ENCODE results near the gene AGAP1. TPM values are rescaled to one million over a fixed set of nuclear protein-coding genes. Genes with fewer than 3 reads are reported as not detected.
A peak's percentile ranks its signal among the peaks of the same experiment; 100 is the strongest.

AGAP1 gene
- total RNA-seq, 1 donor from 2014 or later: 9.0 TPM

DNA sequence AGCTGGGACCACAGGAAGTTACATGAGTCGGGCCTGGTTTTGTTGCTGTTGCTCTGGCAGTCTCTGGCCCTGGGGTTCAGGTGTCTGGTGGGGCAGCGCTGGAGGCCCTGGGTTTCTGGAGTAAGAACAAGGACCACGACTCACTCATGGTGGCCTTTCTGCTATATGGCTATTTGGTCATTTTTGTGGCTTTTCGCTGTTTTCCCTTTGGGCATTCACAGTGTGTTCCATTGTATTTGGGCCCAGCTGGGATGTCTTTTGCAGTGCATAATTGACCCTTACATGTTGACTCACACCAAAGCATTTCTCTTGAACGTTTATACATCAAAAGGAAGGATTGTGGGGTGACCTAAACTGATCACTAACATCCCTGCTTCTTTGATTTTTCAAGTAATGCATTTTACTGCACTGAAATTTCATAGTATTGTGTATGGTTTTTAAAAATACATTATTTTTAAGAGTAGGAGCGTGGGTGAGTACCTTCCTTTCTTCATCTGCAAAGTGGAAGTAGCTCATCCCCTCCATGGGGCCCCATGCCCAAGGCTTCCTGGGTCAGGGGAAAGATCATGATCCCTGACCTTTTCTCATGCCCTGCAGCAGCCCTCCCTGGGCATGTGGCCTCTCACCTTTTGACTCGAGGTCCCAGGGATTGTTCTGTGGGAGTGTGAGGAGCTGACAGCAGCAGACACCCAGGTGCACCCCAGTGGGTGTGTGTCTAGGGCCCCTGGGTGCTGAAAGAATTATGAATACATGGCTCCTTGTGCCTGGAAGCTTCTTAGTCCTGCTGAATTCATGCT lies 225.5 kb downstream of the AGAP1 start:
- no peak for DNase-seq

DNA sequence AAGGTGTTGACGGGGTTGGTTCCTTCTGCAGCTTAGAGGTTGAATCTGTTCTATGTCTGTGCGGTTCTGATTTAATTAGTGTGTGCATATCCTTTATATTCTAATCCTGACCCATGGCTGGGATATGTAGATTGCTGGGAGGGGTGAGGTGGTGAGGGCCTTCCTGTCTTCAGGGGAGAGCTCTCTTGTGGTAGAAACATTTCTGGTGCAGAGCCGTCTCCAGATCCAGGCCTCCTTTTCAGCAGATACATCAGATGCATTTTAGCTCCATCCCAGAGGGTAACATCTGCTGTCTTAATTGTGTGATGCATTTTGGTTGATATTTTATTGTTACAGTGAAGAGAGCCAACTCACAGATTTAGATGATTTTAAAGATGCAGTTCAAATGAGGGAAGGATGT lies 227.8 kb downstream of the AGAP1 start:
- no peak for DNase-seq

DNA sequence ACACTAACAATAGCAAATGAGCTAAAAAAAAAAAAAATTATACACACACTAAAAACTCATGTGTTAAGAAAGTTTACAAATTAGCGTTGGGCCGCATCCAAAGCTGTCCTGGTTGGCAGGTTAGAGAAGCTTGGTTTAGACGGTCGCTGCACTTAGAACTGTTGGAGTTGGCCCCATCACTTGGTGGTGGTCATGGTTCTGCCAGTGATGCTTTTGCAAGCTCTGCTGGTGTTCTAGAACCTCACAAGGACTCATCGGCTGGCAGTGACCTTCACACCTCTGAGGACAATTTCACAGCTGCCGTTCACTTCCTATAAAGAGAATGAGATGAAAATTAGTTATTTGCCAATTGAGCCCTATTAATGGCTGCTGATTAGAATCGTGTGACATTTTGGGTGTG lies 229.0 kb downstream of the AGAP1 start:
- no peak for DNase-seq

DNA sequence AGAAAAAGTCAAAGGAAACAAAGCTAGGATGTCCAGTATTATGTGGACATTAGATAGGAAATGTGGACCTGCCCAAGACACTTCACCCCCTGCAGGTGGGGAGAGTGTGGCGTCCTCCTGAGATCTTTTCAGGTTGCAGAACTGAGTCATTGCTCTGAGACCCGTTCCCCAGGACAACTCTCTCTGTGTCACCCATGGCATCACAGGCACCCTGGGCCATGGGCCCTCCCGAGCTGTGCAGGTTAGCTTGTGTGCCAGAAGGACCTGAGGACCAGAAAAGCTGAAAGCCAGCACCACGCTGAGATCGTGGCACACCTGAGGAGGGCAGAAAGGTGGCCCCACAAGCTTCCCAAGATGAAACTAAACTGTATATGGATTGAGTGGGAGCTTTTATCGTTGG lies 229.5 kb downstream of the AGAP1 start:
- DNase-seq: no peak

DNA sequence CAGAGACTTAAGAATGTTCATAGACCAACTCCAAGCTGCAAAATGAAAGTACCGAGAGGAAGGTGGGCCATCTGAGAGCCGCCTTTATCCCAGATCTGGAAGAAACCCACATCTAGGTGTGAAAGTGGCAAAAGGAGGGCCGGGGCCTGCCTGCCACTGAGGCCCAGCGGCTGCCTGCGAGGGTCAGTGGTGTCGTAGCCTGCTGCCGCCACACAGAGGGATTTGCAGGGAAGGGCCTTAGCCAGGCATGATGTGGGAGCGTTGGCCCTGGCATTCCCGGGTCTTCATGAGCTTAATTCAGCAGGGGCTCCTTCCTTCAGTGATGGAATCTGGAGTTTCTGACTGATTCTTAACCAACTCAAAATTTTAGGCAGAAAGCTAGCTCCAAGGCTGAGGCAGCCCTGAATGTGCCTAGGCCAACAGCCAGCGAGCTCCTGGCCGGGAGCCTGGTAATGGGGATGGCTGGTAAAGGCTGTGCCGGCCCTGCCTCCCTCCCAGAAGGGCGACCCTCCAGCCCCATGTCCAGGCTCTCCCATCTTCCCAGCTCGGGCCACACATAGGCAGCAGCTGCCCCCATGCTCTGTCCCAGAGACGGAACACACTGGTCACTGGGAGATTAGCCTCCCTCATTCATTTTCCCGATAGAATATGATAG lies 230.1 kb downstream of the AGAP1 start:
- DNase-seq: no peak

DNA sequence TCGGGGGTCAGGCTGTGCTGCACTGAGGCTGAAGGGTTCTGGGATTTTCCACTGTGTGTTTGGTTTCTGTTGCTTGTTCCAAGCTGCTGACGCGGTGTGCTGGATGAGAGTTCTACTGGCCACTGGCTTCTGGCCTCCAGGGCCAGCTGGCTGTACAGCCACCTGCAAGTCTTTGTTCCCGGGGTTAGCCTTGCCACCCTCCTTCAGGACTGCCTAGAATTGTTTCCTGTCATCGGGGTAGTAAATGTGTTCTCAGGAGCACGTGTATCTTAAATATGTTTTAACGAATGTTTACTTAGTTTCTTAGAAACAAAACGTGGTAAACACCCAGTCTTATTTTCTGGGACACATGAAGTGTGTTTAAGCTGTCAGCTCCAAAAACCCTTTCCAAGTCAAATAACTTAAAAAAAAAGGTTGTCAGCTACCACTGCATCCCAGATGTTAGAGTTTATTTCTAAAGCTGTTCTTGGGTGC lies 231.2 kb downstream of the AGAP1 start:
- peak; percentile 51 for DNase-seq

DNA sequence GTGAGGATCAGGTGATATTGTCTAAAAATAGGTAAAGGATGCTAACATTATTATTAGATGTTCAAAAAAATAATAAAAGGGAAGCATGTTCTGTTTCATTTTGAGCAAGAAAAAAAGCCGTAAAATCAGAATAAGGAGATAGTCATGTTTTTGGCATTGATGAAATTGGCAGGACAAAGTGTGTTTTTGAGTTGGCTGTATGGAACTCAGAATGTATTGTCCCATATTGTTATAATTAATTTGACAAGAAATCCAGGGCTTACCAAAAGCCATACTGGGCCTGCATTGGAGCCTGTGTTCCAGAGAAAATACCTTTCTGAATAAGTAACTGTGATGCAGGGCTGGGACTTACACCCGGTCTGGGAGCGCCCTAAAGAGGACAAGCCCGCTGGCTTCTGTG lies 232.0 kb downstream of the AGAP1 start:
- DNase-seq: no peak

DNA sequence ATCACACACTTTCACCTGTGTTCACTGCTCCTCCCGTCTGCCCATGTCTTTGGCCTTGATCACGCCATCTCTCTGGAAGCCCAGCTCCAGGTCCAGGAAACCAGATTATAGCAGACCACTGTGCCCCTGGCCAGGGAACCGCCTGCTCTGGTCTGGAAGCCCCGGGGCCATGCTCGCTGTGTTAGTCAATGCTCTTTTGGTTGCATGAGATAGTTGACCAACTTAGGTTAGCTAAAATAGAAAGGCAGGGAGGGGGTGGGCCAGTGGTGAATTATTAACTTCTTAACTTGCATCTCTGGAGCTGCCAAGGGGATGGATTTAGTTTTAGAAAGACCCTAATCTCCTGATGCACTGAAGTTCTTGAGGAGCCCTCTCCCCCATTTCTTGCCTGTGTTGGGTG lies 232.7 kb downstream of the AGAP1 start:
- no peak for DNase-seq

DNA sequence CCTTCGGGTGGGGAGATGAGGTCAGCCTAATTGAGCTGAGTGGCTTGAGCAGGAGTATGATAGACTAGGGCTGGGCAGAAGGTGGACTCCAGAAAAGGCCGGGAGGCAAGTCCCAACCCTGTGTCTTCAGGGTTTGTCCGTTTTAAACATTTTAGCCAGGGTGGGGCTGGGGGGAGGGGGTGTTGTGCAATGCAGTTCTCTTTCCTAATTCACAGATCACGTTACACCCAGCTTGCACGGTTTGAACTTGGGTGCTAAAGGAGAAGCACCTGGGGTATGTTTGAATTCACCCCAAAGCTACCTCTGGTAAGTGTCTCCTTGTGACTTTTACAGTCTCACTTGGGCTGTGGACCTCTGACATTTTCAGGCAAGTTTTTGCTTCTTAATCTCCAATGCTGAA lies 233.3 kb downstream of the AGAP1 start:
- DNase-seq: no peak

DNA sequence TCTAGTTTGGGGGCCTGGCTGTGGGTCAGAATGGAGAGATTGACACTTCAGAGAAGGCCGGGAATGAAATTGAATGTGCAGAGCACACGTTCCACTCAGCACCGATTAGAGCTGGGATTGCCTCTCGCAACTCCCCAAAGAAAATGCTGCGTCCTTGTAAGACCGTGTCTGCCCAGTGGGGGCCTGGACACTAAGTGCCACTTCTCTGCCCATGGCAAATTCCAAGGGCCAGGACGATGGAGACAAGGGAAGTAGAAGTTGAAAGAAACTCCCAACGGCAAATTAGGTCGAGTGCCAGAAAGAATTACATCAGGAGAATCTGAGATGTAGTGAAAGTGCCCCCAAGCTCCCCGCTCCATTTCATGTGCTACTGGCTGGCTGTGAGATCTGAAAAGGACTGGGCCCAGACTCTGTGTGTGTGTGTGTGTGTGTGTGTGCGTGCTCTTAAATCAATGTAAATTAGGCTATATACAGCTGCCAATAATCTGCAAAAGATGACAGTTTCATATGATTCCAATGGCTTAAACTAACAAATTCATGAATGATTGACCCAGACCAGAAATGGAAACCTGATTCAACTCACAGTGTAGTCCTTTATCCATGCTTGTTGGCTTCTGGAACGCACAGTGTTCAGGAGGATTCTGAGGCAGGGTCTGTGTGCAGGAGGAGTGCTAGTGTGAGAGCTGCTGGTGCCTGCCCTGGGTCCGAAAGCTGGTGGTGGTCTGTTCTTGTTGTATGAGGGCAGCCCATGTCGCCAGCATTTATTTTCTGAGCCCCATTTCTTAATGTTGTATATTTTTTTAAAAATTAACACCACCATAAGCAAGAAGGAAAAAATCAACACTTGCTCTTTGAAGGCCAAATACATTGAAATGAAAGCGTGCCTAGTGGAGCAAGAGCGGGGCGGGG lies 234.3 kb downstream of the AGAP1 start:
- no peak for DNase-seq

DNA sequence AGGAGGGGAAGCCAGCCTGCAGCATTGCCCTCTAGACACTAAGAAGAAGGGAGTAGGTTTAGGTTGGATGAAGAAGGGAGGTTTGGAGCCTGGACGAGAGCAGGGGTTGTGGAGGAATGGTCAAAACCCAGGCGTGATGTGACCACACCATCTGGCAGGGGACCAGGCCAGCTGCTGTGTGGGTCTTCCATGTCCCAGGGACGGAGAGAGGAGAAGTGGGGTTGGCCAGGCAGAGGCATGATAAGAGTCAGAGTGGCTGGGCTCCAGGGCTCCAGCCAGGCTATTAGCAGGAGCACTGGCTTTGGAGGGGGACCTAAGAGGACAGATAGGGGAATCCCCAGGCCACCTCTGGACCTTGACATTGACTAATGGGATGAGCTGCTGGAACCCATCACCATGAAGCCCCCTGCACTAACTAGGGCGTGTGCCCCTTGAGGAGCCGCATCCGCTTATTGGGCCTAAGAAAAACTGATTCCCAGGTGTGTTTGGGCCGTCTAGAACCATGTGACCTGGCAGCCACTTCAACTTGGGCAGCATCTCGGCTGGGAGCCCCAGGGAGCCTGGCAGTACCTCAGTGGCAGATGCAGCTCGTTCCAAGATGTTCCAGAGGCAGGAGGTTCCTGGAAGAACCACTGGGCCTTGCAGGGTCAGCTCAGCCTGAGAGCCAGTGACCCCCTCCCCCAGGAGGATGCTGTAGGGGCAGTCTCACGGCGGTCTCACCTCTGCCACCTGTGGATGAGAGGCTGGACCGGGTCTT lies 235.1 kb downstream of the AGAP1 start:
- no peak for DNase-seq

DNA sequence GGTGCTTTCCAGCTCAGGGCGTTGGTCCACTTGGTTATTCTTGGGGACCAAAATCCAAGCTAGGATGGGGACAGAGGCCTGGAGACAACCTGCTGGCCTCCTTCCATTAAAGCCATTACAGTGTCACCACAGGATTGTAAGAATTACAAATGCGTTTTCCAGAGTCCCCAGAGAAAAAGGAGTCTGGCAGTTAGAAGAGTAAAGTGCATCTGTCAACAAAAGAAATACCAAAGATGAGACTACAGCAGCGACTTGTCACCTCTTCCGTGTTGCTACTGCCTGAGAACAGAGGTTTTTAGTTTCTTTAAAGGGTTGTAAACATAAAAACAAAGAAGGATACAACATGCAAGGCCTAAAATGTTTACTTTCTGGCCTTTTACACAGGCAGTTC lies 235.7 kb downstream of the AGAP1 start:
- DNase-seq: no peak

DNA sequence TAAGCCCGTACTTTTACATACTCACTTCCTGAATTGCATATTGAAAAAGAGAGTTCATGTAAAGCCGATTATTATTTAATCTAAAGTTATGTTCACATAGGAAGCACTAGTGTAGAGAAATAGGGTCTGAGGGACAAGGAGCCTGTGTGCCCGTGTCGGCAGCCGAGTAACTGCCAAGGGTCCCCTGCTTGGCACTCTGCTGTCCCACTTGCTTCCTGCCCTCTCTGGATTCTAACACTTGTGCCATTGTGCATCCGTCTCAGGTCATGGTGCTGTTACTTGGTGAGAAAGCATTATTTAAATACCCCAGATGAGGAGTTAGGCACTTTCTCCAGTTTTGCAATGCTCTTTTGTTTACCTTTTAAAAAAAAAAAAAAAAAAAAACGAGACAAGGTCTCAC lies 236.3 kb downstream of the AGAP1 start:
- DNase-seq: no peak

DNA sequence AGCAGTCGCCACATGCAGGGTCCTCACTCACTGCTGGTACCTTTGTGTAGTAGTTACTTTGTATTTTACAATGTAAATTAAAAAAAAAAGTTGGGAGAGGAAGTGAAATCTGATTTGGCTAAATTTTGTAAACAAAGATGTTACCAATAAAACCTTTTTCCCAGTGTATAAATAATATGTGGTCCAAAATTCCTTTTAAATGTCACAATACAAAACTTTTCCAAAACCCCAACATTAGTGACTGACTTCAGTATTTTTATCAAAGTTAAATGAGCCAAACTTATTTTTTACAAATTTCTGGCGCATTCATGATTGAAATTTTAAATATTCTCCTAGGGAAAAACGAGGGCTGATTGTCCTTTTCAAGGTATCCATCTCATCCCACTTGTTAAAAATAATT lies 239.9 kb downstream of the AGAP1 start:
- no peak for DNase-seq

DNA sequence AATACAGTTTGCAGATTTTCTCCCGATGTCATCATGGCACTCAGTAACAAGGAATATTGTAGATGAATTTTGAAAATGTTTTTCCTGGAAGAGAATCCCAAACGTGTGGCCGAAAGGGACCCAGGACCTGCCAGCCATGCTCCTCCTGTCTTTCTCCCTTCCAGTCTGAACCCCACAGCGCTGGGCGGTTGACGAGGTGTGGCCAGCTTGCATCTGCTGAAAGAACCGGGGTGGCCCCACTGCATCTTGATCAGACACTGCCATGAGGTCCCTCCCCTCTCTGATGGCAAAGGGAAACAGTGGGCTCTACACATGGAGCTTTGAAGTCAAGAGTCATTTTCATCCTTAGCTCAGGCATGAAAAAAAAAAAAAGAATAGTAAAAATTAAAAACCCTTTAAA lies 240.3 kb downstream of the AGAP1 start:
- no peak for DNase-seq

DNA sequence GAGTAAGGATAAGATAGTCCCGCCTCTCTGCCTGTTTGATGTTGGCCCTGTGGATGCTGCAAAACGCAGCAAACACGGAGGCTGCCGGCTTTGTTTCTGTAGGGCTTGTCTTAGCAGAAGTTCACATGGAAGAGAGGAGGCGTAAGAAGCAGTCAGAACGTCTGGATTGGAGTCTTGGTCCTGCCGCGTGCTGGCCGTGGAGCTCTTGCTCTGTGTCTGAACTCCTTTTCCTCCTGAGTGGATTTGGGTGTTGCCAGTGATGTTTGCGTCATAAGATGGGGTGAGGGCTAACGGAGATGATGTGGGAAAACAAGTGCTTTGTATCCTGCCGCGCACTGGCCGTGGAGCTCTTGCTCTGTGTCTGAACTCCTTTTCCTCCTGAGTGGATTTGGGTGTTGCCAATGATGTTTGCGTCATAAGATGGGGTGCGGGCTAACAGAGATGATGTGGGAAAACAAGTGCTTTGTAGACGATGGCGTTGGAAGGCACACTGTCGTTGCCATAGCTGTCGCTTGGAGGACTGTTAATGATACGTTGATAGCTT lies 240.9 kb downstream of the AGAP1 start:
- no peak for DNase-seq

DNA sequence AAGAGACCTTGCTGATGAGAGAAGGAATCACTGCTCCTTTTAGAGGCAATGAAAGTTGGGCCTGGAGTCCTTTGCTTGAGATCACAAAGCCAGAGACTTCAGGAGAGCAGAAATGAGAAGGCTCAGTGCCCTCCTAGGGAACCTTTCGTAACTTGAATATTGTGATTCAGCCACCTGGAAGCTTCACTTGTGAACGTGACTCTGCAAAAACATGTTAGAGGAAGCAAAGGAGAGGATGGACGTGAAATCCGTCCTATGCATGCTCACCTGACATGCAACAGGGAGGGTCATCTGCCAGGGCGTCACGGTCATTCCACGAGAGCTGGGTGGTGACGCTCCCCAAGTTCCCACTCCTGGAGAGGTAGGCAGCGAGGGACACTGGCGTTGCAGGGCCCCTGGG lies 243.6 kb downstream of the AGAP1 start:
- DNase-seq: no peak

DNA sequence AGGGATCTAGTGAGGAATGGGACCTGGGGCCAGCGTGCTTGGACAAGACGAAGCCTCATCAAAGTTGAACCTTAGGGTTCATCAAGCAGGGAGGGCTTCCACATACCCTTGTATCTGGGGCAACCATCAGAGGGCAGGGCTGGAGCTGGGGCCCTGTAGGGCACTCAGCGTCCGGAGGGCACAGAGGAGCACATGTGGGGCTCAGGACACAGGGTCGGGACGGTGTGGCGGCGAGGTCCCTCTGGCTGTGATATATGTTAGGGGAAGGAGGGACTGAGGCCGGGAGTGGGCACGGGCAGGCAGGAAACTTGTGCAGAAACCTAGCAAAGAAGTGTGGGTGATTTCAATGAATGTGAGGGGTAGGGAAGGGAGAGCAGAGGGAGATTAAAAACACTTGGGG lies 244.0 kb downstream of the AGAP1 start:
- DNase-seq: no peak

DNA sequence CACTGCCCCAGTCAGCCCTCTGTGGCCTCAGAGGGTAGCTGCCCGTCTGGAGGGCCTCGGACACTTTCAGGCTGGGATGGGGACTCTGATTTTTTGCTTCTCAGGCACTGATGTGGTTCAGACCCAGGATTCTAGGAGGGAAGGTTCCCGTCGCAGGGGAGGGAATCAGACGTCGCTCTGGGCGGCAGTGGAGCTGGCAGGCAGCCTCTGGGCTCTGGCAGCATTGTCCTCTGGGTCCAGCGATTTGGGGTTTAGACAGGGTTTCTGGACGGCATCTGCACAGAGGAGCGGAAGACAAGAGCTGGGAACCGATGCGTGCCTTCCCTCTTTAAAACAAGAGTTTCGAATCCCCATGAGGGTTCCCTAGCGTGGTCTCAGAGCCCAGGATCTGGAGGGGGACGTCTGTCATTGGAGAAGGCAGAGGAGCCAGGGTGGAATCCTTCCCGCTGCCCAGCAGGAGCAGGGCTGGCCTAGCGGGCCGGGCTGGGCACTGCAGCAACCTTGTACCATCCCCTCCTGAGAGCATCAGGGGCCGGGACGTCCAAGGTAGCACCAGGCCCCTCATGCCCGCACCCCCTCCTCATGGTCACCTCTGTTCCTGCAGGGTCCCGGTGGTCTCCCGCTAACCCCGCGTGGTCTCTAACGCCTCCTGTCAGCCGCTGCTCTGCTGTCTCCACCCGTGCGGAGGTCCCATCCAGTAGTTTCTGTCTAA lies 246.0 kb downstream of the AGAP1 start:
- DNase-seq: no peak

DNA sequence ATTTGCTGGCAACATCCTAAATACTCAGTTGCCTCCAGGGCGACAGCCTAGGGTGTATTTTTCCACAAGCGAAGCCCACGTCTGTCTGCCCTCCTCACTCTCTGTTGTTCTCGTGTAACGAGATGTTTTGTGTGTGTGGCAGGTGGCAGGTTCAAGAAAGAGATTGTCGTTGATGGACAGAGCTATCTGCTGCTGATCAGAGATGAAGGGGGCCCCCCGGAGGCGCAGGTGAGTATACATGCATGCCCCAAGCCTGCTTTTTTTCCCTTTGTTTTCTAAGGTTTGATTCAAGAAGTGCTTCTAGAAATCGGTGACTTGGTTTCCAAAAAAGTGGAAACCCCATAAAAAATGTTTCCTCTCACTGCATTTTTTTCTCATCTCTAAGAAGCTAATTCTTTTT lies 247.0 kb downstream of the AGAP1 start:
- peak; percentile 36 for DNase-seq

DNA sequence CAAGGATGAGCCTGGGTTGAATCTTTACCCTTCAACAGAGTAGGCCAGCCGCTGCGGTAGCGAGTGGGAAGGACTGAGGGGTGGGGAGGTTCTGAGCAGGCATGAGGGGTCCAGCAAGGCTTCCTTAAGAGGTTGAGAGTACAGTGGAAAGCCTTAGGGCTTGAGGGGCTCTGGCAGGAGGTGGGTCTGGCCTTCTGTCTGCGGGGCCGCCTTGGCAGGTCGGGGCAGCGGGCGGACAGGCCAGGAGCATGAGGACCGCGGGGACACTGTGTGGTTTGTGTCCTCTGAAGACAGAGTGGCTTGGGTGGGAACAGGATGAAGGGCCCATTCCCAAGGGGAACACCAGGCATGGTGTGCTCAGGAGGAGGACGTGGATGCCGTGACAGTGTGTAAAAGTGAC lies 250.3 kb downstream of the AGAP1 start:
- no peak for DNase-seq

DNA sequence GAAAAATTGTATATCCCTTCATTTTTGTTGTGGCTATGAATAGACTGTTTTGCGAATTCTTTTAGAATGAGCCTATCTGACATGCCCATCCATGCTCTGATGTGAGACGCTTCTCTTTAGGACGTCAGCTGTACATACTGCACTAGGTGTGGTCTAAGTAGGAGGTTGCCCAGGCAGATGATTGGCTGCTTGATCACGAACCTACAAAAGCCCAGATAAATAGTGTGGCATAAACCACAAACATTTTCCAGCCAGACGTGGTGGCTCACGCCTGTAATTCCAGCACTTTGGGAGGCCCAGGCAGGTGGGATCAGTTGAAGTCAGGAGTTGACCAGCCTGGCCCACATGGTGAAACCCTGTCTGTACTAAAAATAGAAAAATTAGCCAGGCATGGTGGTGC lies 251.8 kb downstream of the AGAP1 start:
- DNase-seq: no peak
